Measurements from ENCODE around the gene ABCC1.

The ABCC1 gene

DNA sequence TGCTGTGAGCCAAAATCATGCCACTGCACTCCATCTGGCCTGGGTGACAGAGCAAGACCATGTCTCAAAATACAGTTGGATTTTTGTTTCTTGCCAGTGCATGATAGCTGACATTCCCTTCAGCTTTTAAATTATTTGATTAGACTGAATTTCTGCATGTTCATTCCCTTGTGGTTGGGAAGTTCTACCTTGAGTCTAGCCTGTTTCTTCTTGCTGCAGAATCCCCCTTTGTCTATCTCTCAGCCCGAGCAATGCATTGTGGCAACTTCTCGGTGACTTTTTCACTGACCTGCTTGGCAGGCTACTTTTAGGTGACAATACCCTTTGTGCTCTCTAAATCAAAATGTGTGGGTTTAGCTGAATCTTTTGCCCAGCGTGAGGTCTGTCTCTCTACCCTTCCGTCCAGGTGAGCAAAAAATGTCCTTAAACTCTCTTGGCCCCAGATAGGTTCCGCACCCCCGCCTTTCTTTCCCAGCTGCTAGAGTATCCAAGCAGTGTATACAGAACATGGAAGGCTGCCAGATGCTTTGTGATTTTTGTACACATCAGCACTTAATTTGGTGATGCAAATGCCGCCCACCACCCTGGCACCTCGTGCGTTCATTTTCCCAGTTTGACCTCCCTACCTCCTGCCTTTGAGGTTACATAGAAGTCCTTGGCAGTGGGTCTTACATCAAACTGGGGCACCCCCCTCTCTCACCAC, 143.7 kb downstream of the ABCC1 start:
- POLR2A ChIA-PET = no interaction called here
- no peak overlapping the region for H3K4me3 ChIP-seq (ENCODE audit: low read depth, low read length)
- CTCF ChIA-PET = interaction anchor here (1.3 to 1.5 kb wide), 3 partner anchors 143 to 219 kb away, joined by 3 to 5 read pairs (median 3); no protein-coding TSS in a partner anchor
- TF ChIP-seq, protein P1, sequence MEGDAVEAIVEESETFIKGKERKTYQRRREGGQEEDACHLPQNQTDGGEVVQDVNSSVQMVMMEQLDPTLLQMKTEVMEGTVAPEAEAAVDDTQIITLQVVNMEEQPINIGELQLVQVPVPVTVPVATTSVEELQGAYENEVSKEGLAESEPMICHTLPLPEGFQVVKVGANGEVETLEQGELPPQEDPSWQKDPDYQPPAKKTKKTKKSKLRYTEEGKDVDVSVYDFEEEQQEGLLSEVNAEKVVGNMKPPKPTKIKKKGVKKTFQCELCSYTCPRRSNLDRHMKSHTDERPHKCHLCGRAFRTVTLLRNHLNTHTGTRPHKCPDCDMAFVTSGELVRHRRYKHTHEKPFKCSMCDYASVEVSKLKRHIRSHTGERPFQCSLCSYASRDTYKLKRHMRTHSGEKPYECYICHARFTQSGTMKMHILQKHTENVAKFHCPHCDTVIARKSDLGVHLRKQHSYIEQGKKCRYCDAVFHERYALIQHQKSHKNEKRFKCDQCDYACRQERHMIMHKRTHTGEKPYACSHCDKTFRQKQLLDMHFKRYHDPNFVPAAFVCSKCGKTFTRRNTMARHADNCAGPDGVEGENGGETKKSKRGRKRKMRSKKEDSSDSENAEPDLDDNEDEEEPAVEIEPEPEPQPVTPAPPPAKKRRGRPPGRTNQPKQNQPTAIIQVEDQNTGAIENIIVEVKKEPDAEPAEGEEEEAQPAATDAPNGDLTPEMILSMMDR (IDR thresholded peaks at IDR 0.05; ENCODE audit: insufficient read depth, low read length, missing control alignments) = no peak
- DNase-seq (ENCODE audit: low read depth, low spot score) = no peak

DNA sequence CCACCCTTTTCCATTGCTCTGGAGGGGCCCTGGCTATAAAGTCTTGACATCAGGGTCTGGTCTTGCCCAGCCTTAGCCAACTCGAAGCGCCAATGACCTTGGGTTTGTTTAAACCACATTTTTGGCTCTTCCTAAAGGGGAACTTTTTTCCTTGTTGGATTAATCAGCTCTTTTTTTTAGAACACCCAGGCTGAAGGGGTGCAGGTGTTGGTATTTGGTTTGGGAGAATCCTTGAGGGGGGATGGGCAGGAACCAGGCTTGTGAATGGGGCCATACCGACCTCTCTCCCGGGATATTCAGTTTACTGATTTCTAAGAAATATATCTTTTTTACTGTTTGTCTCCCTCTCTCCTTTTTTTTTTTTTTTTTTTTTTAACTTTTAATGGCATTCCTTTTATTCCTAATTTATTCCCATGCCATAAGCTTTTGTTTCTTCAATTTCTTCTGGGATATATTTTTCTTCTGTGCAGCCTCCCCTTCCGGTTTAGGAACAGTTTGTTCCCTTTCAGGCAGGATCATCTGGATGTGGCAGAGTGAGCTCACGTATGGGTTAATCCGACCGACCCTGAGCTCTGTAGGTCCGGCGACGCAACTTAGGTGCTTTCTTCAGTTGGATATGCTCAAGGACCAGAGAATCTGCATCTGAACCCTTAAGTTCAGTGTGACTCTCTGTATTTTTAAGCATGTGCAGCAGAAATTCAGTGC, 144.4 kb downstream of the ABCC1 start:
- H3K4me3 ChIP-seq (ENCODE audit: low read depth, low read length) = no peak overlapping the region
- TF ChIP-seq, protein P1 (IDR thresholded peaks at IDR 0.05; ENCODE audit: insufficient read depth, low read length, missing control alignments) = no peak
- no peak for DNase-seq (ENCODE audit: low read depth, low spot score)
- CTCF ChIA-PET = interaction anchor here (1.4 to 1.5 kb wide), 2 partner anchors 144 to 220 kb away, joined by 3 to 5 read pairs; no protein-coding TSS in a partner anchor
- POLR2A ChIA-PET = no interaction called here

DNA sequence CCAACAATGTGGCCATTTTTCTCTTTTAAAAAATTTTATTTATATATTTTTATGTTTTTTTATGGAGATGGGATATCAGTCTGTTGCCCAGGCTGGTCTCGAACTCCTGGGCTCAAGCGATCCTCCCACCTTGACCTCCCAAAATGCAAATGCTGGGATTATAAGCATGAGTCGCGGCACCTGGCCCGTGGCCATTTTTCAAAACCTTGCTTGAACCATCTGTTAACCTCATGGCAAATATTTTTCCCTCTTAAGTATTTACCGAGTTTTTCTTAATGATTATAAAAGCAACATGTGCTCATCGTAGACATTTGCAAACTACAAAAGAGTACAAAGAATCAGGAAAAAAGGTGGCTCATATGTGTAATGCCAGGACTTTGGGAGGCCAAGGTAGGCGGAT, 146.2 kb downstream of the ABCC1 start:
- no peak for DNase-seq (ENCODE audit: low read depth, low spot score)
- ChIA-PET POLR2A (no interaction called here), CTCF (interaction anchor here (0.9 to 1.3 kb wide), 5 partner anchors 20 to 222 kb away, joined by 3 to 8 read pairs (median 5); no protein-coding TSS in a partner anchor)
- H3K4me3 ChIP-seq (ENCODE audit: low read depth, low read length) = no peak overlapping the region
- TF ChIP-seq, protein P1 (IDR thresholded peaks at IDR 0.05; ENCODE audit: insufficient read depth, low read length, missing control alignments) = no peak

DNA sequence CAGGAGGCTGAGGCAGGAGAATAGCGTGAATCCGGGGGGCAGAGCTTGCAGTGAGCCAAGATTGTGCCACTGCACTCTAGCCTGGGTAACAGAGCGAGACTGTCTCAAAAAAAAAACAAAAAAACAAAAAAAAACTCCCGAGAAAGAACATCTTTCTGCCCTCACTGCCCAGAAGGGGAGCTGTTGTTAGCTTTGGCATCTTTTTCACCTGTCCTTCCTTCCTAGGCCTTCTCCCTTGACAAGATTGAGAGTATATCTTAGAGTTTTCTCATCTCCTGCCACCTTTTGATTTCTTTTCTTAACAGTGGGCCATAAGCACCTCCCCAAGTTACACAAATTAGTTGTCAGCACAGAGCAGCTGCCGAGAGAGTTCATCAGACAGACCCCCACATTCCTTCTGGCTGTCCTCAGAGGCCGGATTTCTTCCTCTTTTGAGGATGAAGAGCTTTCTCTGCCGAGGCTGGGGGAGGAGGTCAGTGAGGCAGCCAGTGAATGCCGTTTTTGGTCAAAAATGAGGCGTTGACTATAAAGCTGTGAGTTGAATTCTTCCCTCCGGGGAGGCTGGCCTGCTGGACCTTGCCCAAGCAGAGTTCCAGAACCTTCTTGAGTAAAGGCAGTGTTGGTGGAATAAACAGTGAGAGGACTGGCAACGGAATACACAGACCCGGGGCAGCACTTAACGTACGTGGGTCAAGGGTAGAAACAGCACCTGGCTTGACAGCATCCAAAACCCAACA, 146.9 kb downstream of the ABCC1 start:
- ChIA-PET CTCF (interaction anchor here (0.6 to 1.3 kb wide), 11 partner anchors 8 to 318 kb away, joined by 3 to 8 read pairs (median 4); no protein-coding TSS in a partner anchor), POLR2A (interaction anchor here (1.1 kb wide), 1 partner anchor 15 kb away, joined by 3 read pairs; no protein-coding TSS in a partner anchor)
- TF ChIP-seq, protein P1 (IDR thresholded peaks at IDR 0.05; ENCODE audit: insufficient read depth, low read length, missing control alignments) = peak; percentile 39
- H3K4me3 ChIP-seq (ENCODE audit: low read depth, low read length) = no peak overlapping the region
- DNase-seq (ENCODE audit: low read depth, low spot score) = peak; percentile 41

DNA sequence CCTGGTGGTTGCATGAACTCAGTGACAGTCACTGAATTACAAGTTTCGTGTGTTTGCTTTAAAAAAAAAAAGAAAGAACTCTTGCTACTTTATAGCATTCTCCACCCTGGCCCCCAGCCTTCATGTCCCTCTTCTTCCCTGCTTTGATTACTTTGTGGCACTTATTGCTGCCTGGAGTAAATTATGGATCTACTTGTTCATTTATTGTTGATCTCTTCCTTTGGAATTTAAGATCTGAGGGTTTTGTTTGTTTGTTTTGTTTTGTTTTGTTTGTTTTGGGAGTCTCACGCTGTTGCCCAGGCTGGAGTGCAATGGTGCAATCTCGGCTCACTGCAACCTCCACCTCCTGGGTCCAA, 147.4 kb downstream of the ABCC1 start:
- POLR2A ChIA-PET = interaction anchor here (1.1 kb wide), 1 partner anchor 15 kb away, joined by 3 read pairs; no protein-coding TSS in a partner anchor
- no peak overlapping the region for H3K4me3 ChIP-seq (ENCODE audit: low read depth, low read length)
- DNase-seq (ENCODE audit: low read depth, low spot score) = no peak
- CTCF ChIA-PET = interaction anchor here (0.9 to 1.3 kb wide), 7 partner anchors 8 to 223 kb away, joined by 3 to 8 read pairs (median 5); no protein-coding TSS in a partner anchor
- TF ChIP-seq, protein P1 (IDR thresholded peaks at IDR 0.05; ENCODE audit: insufficient read depth, low read length, missing control alignments) = no peak
